Natural killer cell treated with Interleukin-12 subunit alpha and Interleukin-12 subunit beta and Interleukin-15 and Interleukin-18, amount 100 ng/mL, for 72 hours (primary cell): ENCODE data around the gene ZNF121. TPM values are rescaled to one million over a fixed set of nuclear protein-coding genes. Genes with fewer than 3 reads are reported as not detected.

Source experiments
- total RNA-seq, 2 donors: library from RNA; stranded (reverse); gene quantifications; one replicate each; pipeline ENCODE4 v1.2.3, GENCODE V29; 2022

Gene ZNF121
- total RNA-seq, 2 donors from 2014 or later: 51.1 to 79.2 TPM

Other genes with a start within 250 kb of the ZNF121 start
- gene ZNF177, start 221.5 kb downstream of the ZNF121 start, total RNA-seq: under 1 TPM; 0.33 to 0.86 TPM
- gene ZNF266, start 148.9 kb downstream of the ZNF121 start, total RNA-seq: 10 to 100 TPM; 39.9 to 40.5 TPM
- under 1 TPM in 1 of 2 donors, not detected in 1; 0.38 TPM for gene ZNF560, start 85.9 kb downstream of the ZNF121 start, total RNA-seq
- gene ZNF426, start 45.9 kb downstream of the ZNF121 start, total RNA-seq: 10 to 100 TPM; 12.7 to 17.9 TPM
- 10 to 100 TPM; 31.3 to 32.5 TPM for gene ZNF561, start 36.7 kb upstream of the ZNF121 start, total RNA-seq
- gene ZNF562, start 90.6 kb upstream of the ZNF121 start, total RNA-seq: 10 to 100 TPM; 35.8 to 36.9 TPM
- gene ZNF846, start 184.2 kb upstream of the ZNF121 start, total RNA-seq: 1 to 10 TPM; 5.7 to 8.3 TPM
- 10 to 100 TPM; 35.5 to 36.0 TPM for gene FBXL12, start 234.6 kb upstream of the ZNF121 start, total RNA-seq
- 100 to 1,000 TPM; 260 to 346 TPM for gene UBL5, start 243.4 kb upstream of the ZNF121 start, total RNA-seq